BE2C (cell line): ENCODE measurements around the gene CHDH.

Experiments
- DNase-seq: peaks from one replicate; pipeline ENCODE4 v3.0.0-alpha.2; 2020
- H3K27me3 ChIP-seq: fragments of 250-450 bp; sonication (Bioruptor Pico); 2 replicates; pipeline ENCODE4 v1.5.1; 2020; ENCODE audit warnings: mild to moderate bottlenecking
- H3K36me3 ChIP-seq: fragments of 250-450 bp; sonication (Bioruptor Pico); 2 replicates; pipeline ENCODE4 v1.5.1; 2020; ENCODE audit warnings: mild to moderate bottlenecking
- H3K4me1 ChIP-seq: fragments of 250-450 bp; sonication (Bioruptor Pico); 2 replicates; pipeline ENCODE4 v1.5.1; 2020
- H3K4me3 ChIP-seq: 2 replicates; pipeline ENCODE4 v1.5.1; 2011; ENCODE audit warnings: low read depth, low read length
- H3K9me3 ChIP-seq: fragments of 250-450 bp; sonication (Bioruptor Pico); 2 replicates; pipeline ENCODE4 v1.5.1; 2020
- CTCF ChIP-seq: IDR thresholded peaks from 2 replicates; pipeline ENCODE4 v1.5.1; 2012; ENCODE audit warnings: mild to moderate bottlenecking, low read depth, low read length

Gene CHDH

GRCh38 chr3:53790470-53790869, 55.7 kb downstream of the CHDH start:
- Histone ChIP-seq H3K4me3 (no peak overlapping the region), H3K27me3 (no peaks in the 10 kb centered on the region), H3K9me3 (no peaks in the 10 kb centered on the region), H3K36me3 (no peaks in the 10 kb centered on the region), H3K4me1 (no peaks in the 10 kb centered on the region)
- no peak for DNase-seq
- no peak for TF ChIP-seq CTCF

GRCh38 chr3:53789459-53789858, 56.8 kb downstream of the CHDH start:
- no peaks in the 10 kb centered on the region for H3K36me3 ChIP-seq
- H3K4me1 ChIP-seq = no peaks in the 10 kb centered on the region
- H3K27me3 ChIP-seq = no peaks in the 10 kb centered on the region
- DNase-seq = no peak
- no peak overlapping the region for H3K4me3 ChIP-seq
- no peaks in the 10 kb centered on the region for H3K9me3 ChIP-seq
- no peak for TF ChIP-seq CTCF

- H3K4me1 ChIP-seq = no peaks in the 10 kb centered on the region
- no peak for TF ChIP-seq CTCF
- H3K36me3 ChIP-seq = no peaks in the 10 kb centered on the region
- H3K27me3 ChIP-seq = no peaks in the 10 kb centered on the region
- H3K4me3 ChIP-seq = no peak overlapping the region
- no peak for DNase-seq
- H3K9me3 ChIP-seq = no peaks in the 10 kb centered on the region
These were observed 58.2 kb downstream of the CHDH start for GRCh38 chr3:53788038-53788437.

- no peaks in the 10 kb centered on the region for H3K36me3 ChIP-seq
- no peaks in the 10 kb centered on the region for H3K27me3 ChIP-seq
- H3K4me3 ChIP-seq = no peak overlapping the region
- no peak for TF ChIP-seq CTCF
- no peak for DNase-seq
- no peaks in the 10 kb centered on the region for H3K4me1 ChIP-seq
- no peaks in the 10 kb centered on the region for H3K9me3 ChIP-seq
These were observed 59.2 kb downstream of the CHDH start for GRCh38 chr3:53787016-53787415.

GRCh38 chr3:53780806-53781205, 65.4 kb downstream of the CHDH start:
- H3K4me3 ChIP-seq = no peak overlapping the region
- no peak for TF ChIP-seq CTCF
- no peaks in the 10 kb centered on the region for H3K36me3 ChIP-seq
- no peak for DNase-seq
- no peaks in the 10 kb centered on the region for H3K9me3 ChIP-seq
- H3K4me1 ChIP-seq = no peaks in the 10 kb centered on the region
- H3K27me3 ChIP-seq = no peaks in the 10 kb centered on the region

- no peak overlapping the region for H3K4me3 ChIP-seq
- DNase-seq = no peak
- H3K9me3 ChIP-seq = no peaks in the 10 kb centered on the region
- no peaks in the 10 kb centered on the region for H3K36me3 ChIP-seq
- H3K27me3 ChIP-seq = no peaks in the 10 kb centered on the region
- no peaks in the 10 kb centered on the region for H3K4me1 ChIP-seq
- TF ChIP-seq CTCF = no peak
These were observed 66.0 kb downstream of the CHDH start for GRCh38 chr3:53780171-53780570.
